ENCODE results near the gene SNX1. TPM values are rescaled to one million over a fixed set of nuclear protein-coding genes. Genes with fewer than 3 reads are reported as not detected.
"Not testable (repeated sequence)": the region's sequence is repeated elsewhere in the genome, so short reads cannot be mapped to it uniquely, and the experiment has no call there.

SNX1 gene
- polyA plus RNA-seq, 4 donors = 56.5 to 95.7 (median 75.0) TPM

- H3K27me3 ChIP-seq (ENCODE audit: control insufficient read depth in 3 of 3, insufficient read depth in 3 of 3, low read length in 3 of 3) = peaks cover 0 to 2% (median 0%) of the 10 kb centered on the region in 3 donors
- WGBS, 3 donors = 93 to 94% (median 94%) methylated on average over 5 of the region's 5 CpGs
- no peak for FAIRE-seq
Measured at GRCh38 chr15:64052925-64053491, 42.8 kb upstream of the SNX1 start.

GRCh38 chr15:64053674-64054073 lies 42.1 kb upstream of the SNX1 start:
- not testable (repeated sequence) for H3K36me3 ChIP-seq (ENCODE audit: control insufficient read depth in 3 of 3, insufficient read depth in 2 of 3, low read depth in 1 of 3, low read length in 3 of 3); H3K4me3 ChIP-seq (ENCODE audit: low read depth in 1 of 3, low read length in 3 of 3); H3K4me1 ChIP-seq (ENCODE audit: control insufficient read depth in 3 of 3, insufficient read depth in 2 of 3, low read depth in 1 of 3, low read length in 2 of 3); H3K9me3 ChIP-seq (ENCODE audit: control insufficient read depth in 2 of 2, insufficient read depth in 1 of 2, low read depth in 1 of 2, low read length in 1 of 2); FAIRE-seq; H3K27me3 ChIP-seq (ENCODE audit: control insufficient read depth in 3 of 3, insufficient read depth in 3 of 3, low read length in 3 of 3); H3K27ac ChIP-seq (ENCODE audit: low read depth in 1 of 3, low read length in 2 of 3); DNase-seq
- 86 to 89% (median 87%) methylated on average over 12 of the region's 12 CpGs for WGBS, 3 donors

More at GRCh38 chr15:64052925-64053491, 42.8 kb upstream of the SNX1 start:
- no peak overlapping the region for H3K27ac ChIP-seq (ENCODE audit: low read depth in 1 of 3, low read length in 2 of 3)
- H3K4me1 ChIP-seq (ENCODE audit: control insufficient read depth in 3 of 3, insufficient read depth in 2 of 3, low read depth in 1 of 3, low read length in 2 of 3) = peaks cover 0 to 8% (median 0%) of the 10 kb centered on the region in 3 donors
- no peak for DNase-seq
- H3K36me3 ChIP-seq (ENCODE audit: control insufficient read depth in 3 of 3, insufficient read depth in 2 of 3, low read depth in 1 of 3, low read length in 3 of 3) = no peaks in the 10 kb centered on the region
- no peak overlapping the region for H3K4me3 ChIP-seq (ENCODE audit: low read depth in 1 of 3, low read length in 3 of 3)
- no peaks in the 10 kb centered on the region for H3K9me3 ChIP-seq (ENCODE audit: control insufficient read depth in 2 of 2, insufficient read depth in 1 of 2, low read depth in 1 of 2, low read length in 1 of 2)

GRCh38 chr15:64058279-64058678 lies 37.5 kb upstream of the SNX1 start:
- 84 to 86% (median 86%) methylated on average over 5 of the region's 5 CpGs for WGBS, 3 donors
- no peaks in the 10 kb centered on the region for H3K27me3 ChIP-seq (ENCODE audit: control insufficient read depth in 3 of 3, insufficient read depth in 3 of 3, low read length in 3 of 3)
- no peaks in the 10 kb centered on the region for H3K4me1 ChIP-seq (ENCODE audit: control insufficient read depth in 3 of 3, insufficient read depth in 2 of 3, low read depth in 1 of 3, low read length in 2 of 3)
- peaks cover 0 to 11% of the 10 kb centered on the region in 2 donors for H3K9me3 ChIP-seq (ENCODE audit: control insufficient read depth in 2 of 2, insufficient read depth in 1 of 2, low read depth in 1 of 2, low read length in 1 of 2)
- H3K36me3 ChIP-seq (ENCODE audit: control insufficient read depth in 3 of 3, insufficient read depth in 2 of 3, low read depth in 1 of 3, low read length in 3 of 3) = no peaks in the 10 kb centered on the region
- FAIRE-seq (no peak), DNase-seq (no peak)
- H3K4me3 ChIP-seq (ENCODE audit: low read depth in 1 of 3, low read length in 3 of 3) = no peak overlapping the region
- H3K27ac ChIP-seq (ENCODE audit: low read depth in 1 of 3, low read length in 2 of 3) = no peak overlapping the region

GRCh38 chr15:64059104-64059503 lies 36.7 kb upstream of the SNX1 start:
- H3K27me3 ChIP-seq (ENCODE audit: control insufficient read depth in 3 of 3, insufficient read depth in 3 of 3, low read length in 3 of 3); FAIRE-seq: not testable (repeated sequence)
- 92 to 100% (median 98%) methylated on average over 2 of the region's 2 CpGs for WGBS, 3 donors

GRCh38 chr15:64060716-64061115 lies 35.1 kb upstream of the SNX1 start:
- no peaks in the 10 kb centered on the region for H3K36me3 ChIP-seq (ENCODE audit: control insufficient read depth in 3 of 3, insufficient read depth in 2 of 3, low read depth in 1 of 3, low read length in 3 of 3)
- H3K4me3 ChIP-seq (ENCODE audit: low read depth in 1 of 3, low read length in 3 of 3) = no peak overlapping the region
- FAIRE-seq = no peak
- no peaks in the 10 kb centered on the region for H3K27me3 ChIP-seq (ENCODE audit: control insufficient read depth in 3 of 3, insufficient read depth in 3 of 3, low read length in 3 of 3)
- WGBS, 3 donors = 95% methylated on average over 26 to 29 of the region's 29 CpGs
- no peaks in the 10 kb centered on the region for H3K4me1 ChIP-seq (ENCODE audit: control insufficient read depth in 3 of 3, insufficient read depth in 2 of 3, low read depth in 1 of 3, low read length in 2 of 3)
- peaks cover 0 to 11% of the 10 kb centered on the region in 2 donors for H3K9me3 ChIP-seq (ENCODE audit: control insufficient read depth in 2 of 2, insufficient read depth in 1 of 2, low read depth in 1 of 2, low read length in 1 of 2)
- no peak overlapping the region for H3K27ac ChIP-seq (ENCODE audit: low read depth in 1 of 3, low read length in 2 of 3)
- no peak for DNase-seq

More at GRCh38 chr15:64059104-64059503, 36.7 kb upstream of the SNX1 start:
- DNase-seq; H3K36me3 ChIP-seq (ENCODE audit: control insufficient read depth in 3 of 3, insufficient read depth in 2 of 3, low read depth in 1 of 3, low read length in 3 of 3); H3K4me1 ChIP-seq (ENCODE audit: control insufficient read depth in 3 of 3, insufficient read depth in 2 of 3, low read depth in 1 of 3, low read length in 2 of 3); H3K4me3 ChIP-seq (ENCODE audit: low read depth in 1 of 3, low read length in 3 of 3); H3K27ac ChIP-seq (ENCODE audit: low read depth in 1 of 3, low read length in 2 of 3): not testable (repeated sequence)
- peaks cover 0 to 11% of the 10 kb centered on the region in 2 donors for H3K9me3 ChIP-seq (ENCODE audit: control insufficient read depth in 2 of 2, insufficient read depth in 1 of 2, low read depth in 1 of 2, low read length in 1 of 2)

- H3K9me3 ChIP-seq (ENCODE audit: control insufficient read depth in 2 of 2, insufficient read depth in 1 of 2, low read depth in 1 of 2, low read length in 1 of 2) = no peaks in the 10 kb centered on the region
- H3K27ac ChIP-seq (ENCODE audit: low read depth in 1 of 3, low read length in 2 of 3) = no peak overlapping the region
- WGBS, 3 donors = 29 to 43% (median 32%) methylated on average over 1 of the region's 1 CpG
- no peak overlapping the region for H3K4me3 ChIP-seq (ENCODE audit: low read depth in 1 of 3, low read length in 3 of 3)
- H3K27me3 ChIP-seq (ENCODE audit: control insufficient read depth in 3 of 3, insufficient read depth in 3 of 3, low read length in 3 of 3) = no peaks in the 10 kb centered on the region
- no peak for DNase-seq
- FAIRE-seq = no peak
- peaks cover 0 to 19% (median 3%) of the 10 kb centered on the region in 3 donors for H3K4me1 ChIP-seq (ENCODE audit: control insufficient read depth in 3 of 3, insufficient read depth in 2 of 3, low read depth in 1 of 3, low read length in 2 of 3)
- H3K36me3 ChIP-seq (ENCODE audit: control insufficient read depth in 3 of 3, insufficient read depth in 2 of 3, low read depth in 1 of 3, low read length in 3 of 3) = peaks cover 0 to 1% (median 0%) of the 10 kb centered on the region in 3 donors
Measured at GRCh38 chr15:64066451-64066850, 29.3 kb upstream of the SNX1 start.

- Histone ChIP-seq H3K9me3 (ENCODE audit: control insufficient read depth in 2 of 2, insufficient read depth in 1 of 2, low read depth in 1 of 2, low read length in 1 of 2) (no peaks in the 10 kb centered on the region), H3K36me3 (ENCODE audit: control insufficient read depth in 3 of 3, insufficient read depth in 2 of 3, low read depth in 1 of 3, low read length in 3 of 3) (peaks cover 2 to 6% (median 4%) of the 10 kb centered on the region in 3 donors), H3K27me3 (ENCODE audit: control insufficient read depth in 3 of 3, insufficient read depth in 3 of 3, low read length in 3 of 3) (no peaks in the 10 kb centered on the region), H3K27ac (ENCODE audit: low read depth in 1 of 3, low read length in 2 of 3) (no peak overlapping the region), H3K4me1 (ENCODE audit: control insufficient read depth in 3 of 3, insufficient read depth in 2 of 3, low read depth in 1 of 3, low read length in 2 of 3) (peaks cover 0 to 27% (median 3%) of the 10 kb centered on the region in 3 donors), H3K4me3 (ENCODE audit: low read depth in 1 of 3, low read length in 3 of 3) (no peak overlapping the region)
- FAIRE-seq (no peak), DNase-seq (peak; percentile 70 to 77)
- 18 to 23% (median 20%) methylated on average over 11 of the region's 11 CpGs for WGBS, 3 donors
Measured at GRCh38 chr15:64067564-64068030, 28.2 kb upstream of the SNX1 start.

GRCh38 chr15:64068133-64068532 lies 27.6 kb upstream of the SNX1 start:
- no peak overlapping the region for H3K27ac ChIP-seq (ENCODE audit: low read depth in 1 of 3, low read length in 2 of 3)
- H3K36me3 ChIP-seq (ENCODE audit: control insufficient read depth in 3 of 3, insufficient read depth in 2 of 3, low read depth in 1 of 3, low read length in 3 of 3) = peaks cover 2 to 6% (median 6%) of the 10 kb centered on the region in 3 donors
- peaks cover 0 to 27% (median 3%) of the 10 kb centered on the region in 3 donors for H3K4me1 ChIP-seq (ENCODE audit: control insufficient read depth in 3 of 3, insufficient read depth in 2 of 3, low read depth in 1 of 3, low read length in 2 of 3)
- no peak overlapping the region for H3K4me3 ChIP-seq (ENCODE audit: low read depth in 1 of 3, low read length in 3 of 3)
- H3K27me3 ChIP-seq (ENCODE audit: control insufficient read depth in 3 of 3, insufficient read depth in 3 of 3, low read length in 3 of 3) = no peaks in the 10 kb centered on the region
- 49 to 63% (median 50%) methylated on average over 4 of the region's 4 CpGs for WGBS, 3 donors
- DNase-seq = no peak
- no peak for FAIRE-seq
- no peaks in the 10 kb centered on the region for H3K9me3 ChIP-seq (ENCODE audit: control insufficient read depth in 2 of 2, insufficient read depth in 1 of 2, low read depth in 1 of 2, low read length in 1 of 2)
